Stimulated activated CD4-positive, alpha-beta T cell treated with anti-CD3 and anti-CD28 coated beads, Interleukin-4, amount 100 ng/mL, for 48 hours (primary cell): ENCODE data around the gene FXR1.
"Not testable (repeated sequence)": the region's sequence is repeated elsewhere in the genome, so short reads cannot be mapped to it uniquely, and the experiment has no call there.

Experiments
- DNase-seq, 2 donors: peaks; one replicate each; pipeline ENCODE4 v3.0.0-alpha.2; 2020; ENCODE audit warnings: low read depth in 2 of 2

The FXR1 gene

DNA sequence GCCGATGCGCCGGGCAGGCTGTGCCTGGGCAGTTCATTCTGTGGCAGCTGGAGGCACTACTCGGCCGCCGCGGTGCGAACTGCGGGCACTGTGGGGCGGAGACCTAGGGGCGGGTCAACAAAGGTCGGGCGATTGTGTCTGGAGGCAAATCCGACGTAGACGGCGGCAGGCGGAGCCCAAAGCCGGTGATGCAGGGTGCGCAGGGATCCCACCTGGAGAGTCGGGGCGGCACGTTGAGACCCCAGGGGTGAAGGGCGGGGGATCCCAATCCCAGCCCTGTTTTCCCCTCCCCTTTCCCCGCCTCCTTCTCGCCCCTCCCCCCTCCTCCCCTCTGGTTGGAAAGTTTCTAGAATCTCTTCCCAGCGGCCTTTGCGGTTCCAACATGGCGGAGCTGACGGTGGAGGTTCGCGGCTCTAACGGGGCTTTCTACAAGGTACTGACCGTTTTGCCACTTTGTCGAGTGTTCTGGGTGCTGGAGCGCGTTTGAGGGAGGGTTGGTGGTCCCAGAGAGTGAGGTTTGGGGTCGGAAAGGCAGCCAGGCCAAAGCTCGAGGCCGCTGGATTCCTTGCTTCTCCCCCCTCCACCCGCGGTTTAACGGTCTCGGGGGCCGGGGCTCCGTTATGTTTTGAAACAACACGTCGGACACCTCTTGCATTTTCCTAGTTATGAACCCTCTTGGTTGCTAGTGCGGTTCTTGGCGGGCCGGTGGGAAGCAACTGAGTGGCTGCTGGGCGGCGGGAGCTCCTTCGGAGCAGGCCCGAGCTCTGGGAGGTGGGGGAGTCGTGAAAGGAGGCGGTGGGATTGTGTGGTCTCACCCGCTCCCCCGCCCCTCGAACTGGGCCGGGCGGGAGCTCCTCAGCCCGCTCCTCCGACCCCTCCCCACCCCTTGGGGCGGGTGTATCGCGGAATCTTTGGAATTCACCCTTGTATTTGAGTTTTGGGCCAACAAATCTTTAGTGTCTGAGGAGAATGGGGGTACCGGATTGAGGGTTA is at the start of gene FXR1:
FXR1 (plus strand) TSS at position 367 of the 993 bp plus-strand sequence; CDS start at position 383, 16 bp downstream.
- DNase-seq, result peak; percentile 84 to 89

DNA sequence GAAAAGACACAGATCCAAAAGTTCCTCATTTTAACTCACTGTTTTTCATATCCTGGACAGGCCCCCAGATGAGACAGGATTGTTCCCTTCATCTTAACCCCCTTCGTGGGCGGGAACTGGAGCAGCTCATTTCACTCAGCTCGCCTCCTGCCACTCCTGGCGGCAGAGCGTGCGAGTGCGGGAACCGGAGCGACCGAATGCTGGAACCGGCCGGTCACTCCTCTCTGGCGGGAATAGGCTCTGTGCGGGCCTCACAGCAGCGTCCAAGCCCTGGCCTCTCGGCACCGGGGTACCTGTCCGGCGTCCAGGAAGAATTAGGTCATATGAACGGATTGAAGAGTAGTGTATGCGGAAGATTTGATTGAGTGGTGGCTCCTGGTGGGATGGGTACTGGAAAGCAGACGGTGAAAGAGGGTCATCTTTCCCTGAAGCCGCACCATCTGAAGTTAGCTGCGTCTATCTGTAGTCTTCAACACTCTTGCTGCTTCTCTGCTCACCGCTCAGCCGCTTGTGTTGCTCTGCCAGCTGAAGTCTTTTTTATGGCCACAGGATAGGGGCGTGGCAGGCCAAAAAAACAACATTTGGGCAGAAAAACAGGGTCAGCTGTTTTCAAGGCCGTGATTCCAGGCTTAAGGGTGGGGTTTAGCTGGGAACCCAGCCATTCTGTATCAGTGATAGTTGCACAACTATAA is 42.3 kb upstream of the FXR1 start:
- DNase-seq, result no peak

DNA sequence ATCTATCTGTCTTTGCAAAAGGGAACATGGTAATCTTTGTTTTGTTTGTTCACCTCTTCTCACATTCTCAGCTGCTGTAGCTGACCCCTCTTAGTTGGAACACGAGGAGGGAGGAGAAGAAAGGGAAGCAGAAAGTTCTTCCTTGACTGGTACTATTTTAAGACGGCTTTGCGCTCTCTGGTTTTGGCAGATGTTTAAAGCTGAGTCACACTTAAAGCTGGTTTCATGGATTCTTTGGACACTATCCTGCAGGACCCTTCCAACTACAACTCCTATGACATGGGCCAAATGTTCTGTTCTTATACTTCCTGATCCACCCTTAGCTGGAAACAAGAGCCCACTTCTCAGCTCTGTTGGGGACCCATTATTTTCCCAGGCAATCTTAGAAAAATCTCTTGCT is 40.6 kb upstream of the FXR1 start:
- DNase-seq, result no peak

DNA sequence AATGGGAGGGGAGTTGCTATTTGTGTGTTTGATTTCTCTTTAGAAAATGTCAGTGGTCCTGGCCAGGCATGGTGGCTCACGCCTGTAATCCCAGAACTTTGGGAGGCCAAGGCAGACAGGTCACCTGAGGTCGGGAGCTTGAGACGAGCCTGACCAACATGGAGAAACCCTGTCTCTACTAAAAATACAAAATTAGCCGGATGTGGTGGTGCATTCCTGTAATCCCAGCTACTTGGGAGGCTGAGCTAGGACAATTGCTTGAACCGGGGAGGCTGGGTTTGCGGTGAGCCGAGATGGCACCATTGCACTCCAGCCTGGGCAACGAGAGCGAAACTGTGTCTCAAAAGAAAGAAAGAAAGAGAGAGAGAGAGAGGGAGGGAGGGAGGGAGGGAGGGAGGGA is 40.0 kb upstream of the FXR1 start:
- DNase-seq, result not testable (repeated sequence)

DNA sequence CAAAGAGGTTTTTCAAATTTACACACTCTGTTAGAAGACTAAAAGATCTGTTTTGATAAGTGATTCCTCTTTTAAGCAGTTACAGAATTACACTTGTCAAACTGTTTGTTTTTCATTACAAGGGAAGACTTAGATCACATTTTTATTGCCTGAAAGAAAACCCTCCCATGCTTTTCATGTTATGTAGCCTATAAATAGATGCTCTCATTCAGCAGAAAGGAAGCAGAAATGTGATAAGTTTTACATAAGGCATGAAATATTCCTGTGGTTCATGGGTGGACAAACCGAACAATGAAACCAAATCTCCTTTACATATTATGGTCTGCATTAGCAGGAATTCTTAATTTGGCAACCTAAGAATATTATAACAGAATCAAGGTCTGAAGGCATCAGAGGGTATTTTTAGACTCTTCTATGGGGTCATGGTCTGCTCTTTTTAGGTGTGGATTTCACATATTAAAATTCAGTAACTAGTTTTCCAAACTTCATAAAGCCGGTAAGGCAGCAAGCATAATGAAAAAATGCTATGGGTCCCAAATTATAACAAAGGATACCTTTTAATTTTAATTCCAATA is 37.3 kb upstream of the FXR1 start:
- no peak for DNase-seq

DNA sequence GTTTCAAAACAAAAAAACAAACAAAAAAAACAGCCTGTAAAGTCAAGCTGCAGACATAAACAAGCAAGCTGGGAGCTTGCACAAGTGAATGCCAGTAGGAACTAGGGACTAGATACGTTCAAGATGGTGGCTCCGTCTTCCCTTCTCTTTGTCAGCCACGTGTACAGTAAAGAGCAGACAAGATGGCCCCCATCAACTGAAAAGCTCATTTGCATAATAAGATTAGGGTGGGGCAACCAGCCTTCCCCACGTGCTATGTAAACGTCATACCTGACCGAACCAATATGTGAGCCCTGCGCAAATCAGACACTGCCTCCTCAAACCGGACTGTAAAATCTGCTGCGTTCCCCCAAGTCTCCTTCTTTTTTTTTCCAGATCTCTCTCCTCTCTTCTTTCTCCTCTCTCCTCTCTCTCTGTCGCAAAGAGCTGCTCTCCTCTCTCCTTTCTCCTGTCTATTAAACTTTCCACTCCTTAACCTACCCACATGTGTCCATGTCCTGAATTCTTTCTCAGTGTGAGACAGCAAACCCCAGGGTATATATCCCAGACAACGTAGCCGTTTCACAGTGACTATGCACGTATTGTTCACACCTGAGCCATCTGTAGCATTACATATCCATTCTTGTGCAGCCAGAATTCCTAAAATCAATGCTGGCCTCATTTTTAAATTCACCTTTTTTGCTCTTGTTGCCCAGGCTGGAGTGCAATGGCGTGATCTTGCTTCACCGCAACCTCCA is 31.2 kb upstream of the FXR1 start:
- DNase-seq, result no peak

DNA sequence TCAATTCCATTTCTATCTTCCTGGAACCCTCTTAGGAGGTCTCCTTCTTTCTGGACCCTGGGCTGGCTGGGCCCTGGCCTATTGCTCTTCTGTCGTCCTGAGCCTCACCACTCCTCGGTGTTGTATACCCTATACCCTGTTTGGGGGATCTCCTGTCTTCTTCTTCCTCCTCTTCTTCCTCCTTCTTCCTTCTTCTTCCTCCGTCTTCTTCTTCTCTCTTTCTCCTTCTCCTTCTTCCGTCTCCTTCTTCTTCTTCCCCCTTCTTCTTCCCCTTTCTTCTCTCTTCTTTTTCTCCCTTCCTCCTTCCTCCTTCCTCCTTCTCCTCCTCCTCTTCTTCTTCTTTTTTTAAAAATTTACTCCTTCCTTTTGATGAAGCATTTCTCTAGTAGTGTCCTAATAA is 30.4 kb upstream of the FXR1 start:
- DNase-seq, result no peak

DNA sequence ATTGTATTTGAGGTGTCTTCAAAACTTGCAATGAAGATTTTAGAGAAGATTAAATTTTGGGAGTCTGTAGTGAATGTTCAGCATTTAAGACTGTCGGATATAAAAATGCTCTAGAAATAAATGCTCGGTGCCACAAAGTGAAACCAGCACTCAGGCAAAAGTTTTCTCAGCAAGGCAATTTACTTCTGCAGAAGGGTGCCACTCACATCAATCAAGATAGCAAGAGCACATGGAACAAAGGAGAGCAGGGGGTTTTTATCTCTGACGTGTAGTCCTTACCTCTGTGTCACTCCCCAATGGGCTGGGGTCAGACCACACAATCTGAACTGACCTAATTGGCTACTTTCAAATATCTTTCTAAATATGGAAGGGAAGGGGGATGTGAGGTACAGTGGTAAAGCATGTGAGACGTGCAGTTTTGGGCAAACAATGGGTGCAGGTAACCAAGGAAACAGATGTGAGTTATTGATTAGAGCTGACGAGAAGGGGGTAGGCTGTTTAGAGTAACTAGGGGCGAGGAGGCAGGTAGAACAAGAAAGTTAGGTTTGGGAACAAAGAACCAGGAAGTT is 23.4 kb upstream of the FXR1 start:
- no peak for DNase-seq

DNA sequence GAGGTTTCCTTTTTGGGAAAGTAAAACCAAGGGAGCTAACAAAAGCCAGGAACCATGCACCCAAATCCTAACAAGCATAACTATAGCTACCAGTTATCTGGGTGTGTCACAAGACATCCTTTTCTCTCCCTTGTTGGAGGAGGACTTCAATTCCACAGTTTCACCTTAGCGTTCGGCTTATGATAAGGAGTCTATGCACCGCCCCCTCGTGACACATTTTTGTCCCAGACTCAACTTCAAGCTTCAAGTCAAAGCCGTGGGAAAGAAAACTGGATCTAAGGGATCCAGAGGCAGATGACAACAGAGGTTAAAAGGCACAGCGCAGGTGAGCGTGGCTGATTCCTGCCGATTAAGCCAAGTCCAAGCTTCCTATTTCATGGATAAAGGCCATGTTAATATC is 13.9 kb upstream of the FXR1 start:
- no peak for DNase-seq

DNA sequence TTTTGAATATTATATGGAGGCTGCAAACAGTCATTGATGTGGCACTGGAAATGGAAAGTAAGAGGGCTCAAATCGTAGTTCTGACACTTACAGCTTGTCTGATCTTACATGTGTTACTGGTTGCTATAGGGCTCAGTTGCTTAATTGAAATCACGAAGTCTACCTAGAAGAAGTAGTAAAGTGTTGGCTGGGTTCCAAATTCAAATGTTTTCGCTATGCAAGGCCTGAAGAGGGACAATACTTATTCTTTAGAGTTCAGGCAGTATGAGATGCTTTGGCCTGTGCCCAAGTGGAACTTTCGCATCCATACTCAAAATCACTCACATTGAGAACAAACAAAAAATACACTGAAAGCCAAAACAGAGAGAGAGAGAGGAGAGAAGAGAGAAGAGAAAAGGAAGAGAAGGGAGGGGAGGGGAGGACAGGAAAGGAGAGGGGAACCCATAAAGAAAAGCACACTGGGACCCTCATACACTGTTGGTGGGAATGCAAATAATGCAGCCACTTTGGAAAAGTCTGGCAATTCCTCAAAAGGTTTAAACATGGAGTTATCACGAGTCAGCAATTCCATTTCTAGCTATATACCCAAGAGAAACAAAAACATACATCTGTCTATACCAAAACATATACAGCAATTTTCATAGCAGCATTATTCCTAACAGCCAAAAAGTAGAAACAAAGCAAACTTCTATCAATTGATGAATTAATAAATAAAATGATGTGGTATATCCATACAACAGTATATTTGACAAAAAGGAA is 2.9 kb upstream of the FXR1 start:
- no peak for DNase-seq

DNA sequence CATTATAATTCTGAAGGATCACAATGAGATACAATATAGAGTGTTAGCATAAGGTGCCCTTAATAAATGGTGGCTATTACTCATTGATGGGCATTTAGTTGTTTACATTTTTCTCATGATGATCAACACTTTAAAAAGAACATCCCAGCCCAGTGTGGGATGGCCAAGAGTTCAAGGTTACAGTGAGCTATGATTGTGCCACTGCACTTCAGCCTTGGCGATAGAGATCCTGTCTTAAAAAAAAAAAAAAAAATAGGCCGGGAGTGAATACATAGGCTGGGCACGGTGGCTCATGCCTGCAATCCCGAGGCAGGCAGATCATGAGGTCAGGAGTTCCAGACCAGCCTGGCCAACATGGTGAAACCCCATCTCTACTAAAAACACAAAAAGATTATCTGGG is 1.6 kb upstream of the FXR1 start:
- no peak for DNase-seq

DNA sequence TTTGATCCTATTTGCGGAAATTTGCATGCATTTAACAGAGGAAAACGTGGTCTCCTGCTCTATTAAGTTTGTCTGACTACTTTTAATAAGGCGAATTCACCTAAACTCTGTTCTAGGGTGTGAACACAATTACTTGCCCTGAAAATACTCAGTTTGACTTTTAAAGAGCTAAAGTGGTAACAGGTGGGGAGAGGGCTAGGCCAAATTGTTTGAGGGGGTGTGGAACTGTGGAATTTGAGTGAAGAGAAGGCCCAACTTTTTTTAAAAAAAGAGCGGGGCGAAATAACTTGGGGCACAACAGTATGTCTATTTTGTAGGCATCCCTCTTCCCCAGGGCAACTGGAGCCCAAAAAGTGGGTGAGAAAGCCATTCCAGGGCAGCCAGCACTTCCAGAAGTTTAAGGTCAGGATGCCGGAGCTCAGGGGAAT is 580 bp upstream of the FXR1 start:
- no peak for DNase-seq

DNA sequence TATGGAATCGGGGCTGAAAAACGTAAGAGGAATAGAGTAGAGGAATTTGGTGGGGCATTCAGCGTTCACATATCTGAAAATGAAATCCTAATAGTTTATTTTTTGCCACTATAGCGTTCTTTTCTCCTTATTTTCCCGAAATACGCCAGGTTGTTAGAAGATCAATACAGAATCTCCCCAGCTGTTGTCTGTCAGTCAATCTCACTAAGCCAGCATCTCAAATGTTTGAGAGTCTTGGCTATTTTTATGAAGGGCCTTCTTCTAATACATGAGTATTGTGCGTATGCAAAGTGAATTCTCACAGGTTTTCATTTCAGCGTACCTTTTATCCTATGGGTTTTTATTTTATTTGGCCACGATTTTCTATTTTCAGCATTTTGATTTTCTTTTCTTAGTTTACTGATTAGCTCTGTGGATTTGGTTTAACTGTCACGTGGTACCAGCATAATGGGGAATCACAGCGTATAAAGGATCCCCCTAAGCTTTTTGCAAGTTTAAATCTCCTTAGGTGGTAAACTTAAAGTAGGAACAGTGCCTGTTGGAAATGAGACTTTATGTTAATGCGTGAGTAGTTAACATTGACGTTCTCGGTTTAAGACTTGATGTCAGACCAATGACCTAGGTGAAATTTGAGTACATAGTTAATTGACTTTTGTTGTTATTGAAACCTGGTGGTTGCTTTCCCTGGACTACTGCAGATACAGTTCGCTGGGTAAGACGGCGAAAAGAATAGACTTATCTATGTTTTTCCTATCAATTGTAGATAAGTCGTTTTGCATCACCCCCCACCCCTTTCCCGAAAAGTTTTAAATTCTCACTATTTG is 1.3 kb downstream of the FXR1 start:
- DNase-seq, result no peak

DNA sequence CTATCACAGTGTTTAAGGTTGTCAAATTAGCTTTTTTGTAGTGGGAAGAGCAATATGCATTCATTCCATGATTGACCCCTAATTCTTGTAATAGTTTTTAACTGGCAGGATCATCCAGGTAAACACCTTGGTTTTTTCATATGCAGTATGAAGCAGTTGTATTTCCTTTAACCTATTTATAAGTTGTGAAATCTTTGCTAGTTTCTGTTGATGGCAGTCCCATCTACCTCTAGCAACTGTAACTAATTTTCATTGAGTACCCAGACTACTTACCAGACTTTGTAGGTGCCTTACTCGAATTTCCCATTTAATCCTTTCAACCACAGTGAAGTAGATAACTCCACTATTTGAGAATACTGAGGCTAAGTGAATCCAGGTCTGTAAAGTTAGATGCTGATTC is 6.1 kb downstream of the FXR1 start:
- DNase-seq, result no peak

DNA sequence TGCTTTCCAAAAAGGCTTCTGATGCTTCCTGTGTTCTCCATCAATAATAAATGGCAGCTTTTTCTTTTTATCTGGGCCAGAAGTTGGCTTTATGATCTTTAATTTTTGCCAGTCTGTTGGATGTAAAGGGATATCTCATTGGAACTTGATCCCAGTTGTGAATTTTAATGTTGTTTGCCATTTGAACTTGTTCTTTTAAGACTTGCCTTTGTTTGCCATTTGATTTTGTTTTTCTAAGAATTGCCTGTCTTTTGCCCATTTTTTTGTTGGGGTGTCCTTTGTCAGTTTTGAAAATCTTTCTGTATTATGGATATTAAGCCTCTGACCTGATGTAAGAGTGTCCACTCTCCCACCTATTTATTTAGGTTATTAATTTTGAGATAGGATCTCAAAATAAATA is 9.8 kb downstream of the FXR1 start:
- DNase-seq, result no peak

DNA sequence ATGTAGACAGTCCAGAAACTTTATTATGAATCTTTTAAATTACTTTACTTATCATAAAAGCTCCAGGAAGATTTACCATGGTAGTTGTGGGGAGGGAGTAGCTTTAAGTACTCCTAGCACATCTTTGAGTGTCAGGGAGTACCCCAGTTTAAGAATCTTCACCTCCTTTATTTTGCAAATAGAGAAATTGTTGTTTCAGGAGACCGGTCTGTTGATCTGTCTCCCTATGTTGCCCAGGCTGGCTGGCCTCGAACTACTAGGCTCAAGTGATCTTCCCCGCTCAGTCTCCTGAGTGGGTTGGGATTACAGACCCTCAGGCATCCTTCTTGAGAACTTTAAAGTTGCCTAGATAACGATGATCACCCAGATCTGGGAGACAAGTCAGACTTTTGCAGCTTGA is 11.1 kb downstream of the FXR1 start:
- DNase-seq, result no peak

DNA sequence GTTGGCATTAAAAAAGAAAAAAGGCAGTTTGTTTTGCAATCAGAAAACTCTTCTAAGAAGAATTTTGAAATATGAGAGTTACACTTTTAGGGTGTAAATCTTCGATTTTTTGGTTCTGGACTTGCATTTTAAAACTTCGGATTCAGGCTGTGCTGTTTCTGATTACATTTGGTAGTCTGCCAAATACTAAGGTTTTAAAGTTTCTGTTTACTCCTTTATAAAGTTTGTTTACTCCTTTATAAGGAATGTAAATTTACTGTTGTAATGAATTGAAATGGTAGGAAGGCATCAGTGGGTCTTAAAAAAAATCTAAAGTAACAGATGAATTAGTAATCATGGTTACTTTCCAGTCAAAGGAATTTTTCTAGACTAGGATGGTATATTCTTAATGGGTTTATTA is 14.1 kb downstream of the FXR1 start:
- no peak for DNase-seq

DNA sequence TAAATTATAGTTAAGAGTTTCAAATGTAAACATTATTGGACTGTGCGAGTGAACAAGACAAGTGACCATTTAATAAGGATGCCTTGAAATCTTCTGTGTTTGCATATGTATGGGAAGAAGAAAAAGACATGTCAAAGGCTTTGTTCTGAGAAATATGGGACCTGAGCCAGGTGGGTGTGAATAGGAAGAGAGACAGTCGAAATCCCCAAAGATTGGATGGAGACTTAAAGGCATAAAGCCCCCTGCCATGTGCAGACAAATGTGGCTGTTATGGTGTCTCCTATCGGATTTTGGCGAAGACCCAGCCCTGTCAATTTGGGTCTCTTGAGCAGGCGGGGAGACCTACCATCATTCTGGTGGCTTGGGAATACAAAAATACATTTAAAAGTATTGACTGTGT is 16.9 kb downstream of the FXR1 start:
- DNase-seq, result no peak

DNA sequence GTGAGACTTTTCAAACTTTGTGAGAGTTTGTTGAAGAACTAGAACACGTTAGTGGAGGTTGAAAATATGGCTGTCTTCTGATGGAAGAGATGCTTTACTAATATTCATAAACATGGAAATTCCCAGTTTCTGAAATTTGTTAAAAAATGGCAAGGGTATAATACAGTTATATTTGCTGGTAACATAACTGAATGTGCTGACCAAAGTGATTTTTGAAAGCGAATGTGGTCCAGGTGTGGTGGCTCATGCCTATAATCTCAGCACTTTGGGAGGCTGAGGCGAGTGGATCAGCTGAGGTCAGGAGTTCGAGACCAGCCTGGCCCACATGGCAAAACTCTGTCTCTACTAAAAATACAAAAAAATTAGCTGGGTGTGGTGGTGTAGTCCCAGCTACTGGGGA is 18.1 kb downstream of the FXR1 start:
- DNase-seq, result no peak

DNA sequence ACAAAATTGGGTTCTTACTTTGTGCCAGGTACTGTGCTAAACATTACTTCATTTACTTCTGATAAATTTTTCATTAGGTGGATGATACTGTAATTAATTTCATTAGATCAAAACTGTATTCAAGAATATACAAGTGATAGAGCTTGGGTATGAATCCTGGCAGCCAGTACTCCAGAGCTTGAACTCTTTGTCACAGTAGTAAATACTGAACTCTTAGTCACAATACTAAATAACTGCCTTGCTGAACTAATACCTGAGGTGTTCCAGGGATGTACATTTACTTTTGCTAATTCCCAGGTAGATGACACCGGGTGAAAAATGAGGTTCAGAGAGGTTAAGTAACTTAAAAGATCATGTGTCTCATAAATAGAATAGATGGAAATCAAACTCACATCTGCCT is 20.3 kb downstream of the FXR1 start:
- no peak for DNase-seq
